Chondrocyte (in vitro differentiated cells): ENCODE measurements around the gene LRRC28. TPM values are rescaled to one million over a fixed set of nuclear protein-coding genes. Genes with fewer than 3 reads are reported as not detected.

Experiments
- DNase-seq: peaks from one replicate; pipeline ENCODE4 v3.0.0; 2021; ENCODE audit warnings: mixed read lengths, low spot score
- H3K27ac Mint-ChIP-seq: one replicate; pipeline ENCODE4 v1.8.0; 2021; ENCODE audit warnings: mild to moderate bottlenecking, moderate library complexity, mixed read lengths; ENCODE audit not compliant: unreplicated experiment
- H3K27me3 Mint-ChIP-seq: 2 replicates; pipeline ENCODE4 v1.8.0; 2021; ENCODE audit warnings: low read depth, mixed read lengths
- H3K36me3 Mint-ChIP-seq: 2 replicates; pipeline ENCODE4 v1.8.0; 2021; ENCODE audit warnings: low read depth, mixed read lengths
- H3K4me1 Mint-ChIP-seq: 2 replicates; pipeline ENCODE4 v1.8.0; 2021; ENCODE audit warnings: low read depth, mild to moderate bottlenecking, mixed read lengths
- H3K4me3 Mint-ChIP-seq: one replicate; pipeline ENCODE4 v1.8.0; 2021; ENCODE audit warnings: mild to moderate bottlenecking, moderate library complexity, mixed read lengths; ENCODE audit not compliant: unreplicated experiment
- H3K9me3 Mint-ChIP-seq: 2 replicates; pipeline ENCODE4 v1.8.0; 2021; ENCODE audit warnings: low read depth, mixed read lengths
- total RNA-seq: library from RNA; stranded (reverse); gene quantifications from 3 replicates; pipeline ENCODE4 v1.2.1, GENCODE V29; 2021
- TF ChIP-seq, protein P1 (sequence below): fragments of 200-600 bp; sonication (generic); IDR thresholded peaks from 2 replicates; pipeline ENCODE4 v1.5.0; 2021; ENCODE audit warnings: antibody characterized with exemption, mild to moderate bottlenecking, moderate library complexity

LRRC28 gene
- total RNA-seq, 1 donor from 2014 or later = 28.5 TPM

- peak overlapping the region; percentile 6 for H3K4me3 Mint-ChIP-seq
- no peak for DNase-seq
- no peaks in the 10 kb centered on the region for H3K36me3 Mint-ChIP-seq
- H3K4me1 Mint-ChIP-seq = peaks cover 66% of the 10 kb centered on the region
- TF ChIP-seq, protein P1, sequence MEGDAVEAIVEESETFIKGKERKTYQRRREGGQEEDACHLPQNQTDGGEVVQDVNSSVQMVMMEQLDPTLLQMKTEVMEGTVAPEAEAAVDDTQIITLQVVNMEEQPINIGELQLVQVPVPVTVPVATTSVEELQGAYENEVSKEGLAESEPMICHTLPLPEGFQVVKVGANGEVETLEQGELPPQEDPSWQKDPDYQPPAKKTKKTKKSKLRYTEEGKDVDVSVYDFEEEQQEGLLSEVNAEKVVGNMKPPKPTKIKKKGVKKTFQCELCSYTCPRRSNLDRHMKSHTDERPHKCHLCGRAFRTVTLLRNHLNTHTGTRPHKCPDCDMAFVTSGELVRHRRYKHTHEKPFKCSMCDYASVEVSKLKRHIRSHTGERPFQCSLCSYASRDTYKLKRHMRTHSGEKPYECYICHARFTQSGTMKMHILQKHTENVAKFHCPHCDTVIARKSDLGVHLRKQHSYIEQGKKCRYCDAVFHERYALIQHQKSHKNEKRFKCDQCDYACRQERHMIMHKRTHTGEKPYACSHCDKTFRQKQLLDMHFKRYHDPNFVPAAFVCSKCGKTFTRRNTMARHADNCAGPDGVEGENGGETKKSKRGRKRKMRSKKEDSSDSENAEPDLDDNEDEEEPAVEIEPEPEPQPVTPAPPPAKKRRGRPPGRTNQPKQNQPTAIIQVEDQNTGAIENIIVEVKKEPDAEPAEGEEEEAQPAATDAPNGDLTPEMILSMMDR = no peak
- H3K27me3 Mint-ChIP-seq = no peaks in the 10 kb centered on the region
- peaks cover 7% of the 10 kb centered on the region for H3K9me3 Mint-ChIP-seq
- peak overlapping the region; percentile 98 for H3K27ac Mint-ChIP-seq
Measured at GRCh38 chr15:99322643-99323405, 71.5 kb downstream of the LRRC28 start.

- TF ChIP-seq, protein P1 = no peak
- H3K4me3 Mint-ChIP-seq = peak overlapping the region; percentile 64
- H3K27me3 Mint-ChIP-seq = no peaks in the 10 kb centered on the region
- no peak for DNase-seq
- H3K36me3 Mint-ChIP-seq = no peaks in the 10 kb centered on the region
- peaks cover 76% of the 10 kb centered on the region for H3K4me1 Mint-ChIP-seq
- H3K9me3 Mint-ChIP-seq = peaks cover 7% of the 10 kb centered on the region
- H3K27ac Mint-ChIP-seq = peak overlapping the region; percentile 98
Measured at GRCh38 chr15:99324082-99324620, 72.9 kb downstream of the LRRC28 start.

GRCh38 chr15:99324700-99325099, 73.4 kb downstream of the LRRC28 start:
- no peaks in the 10 kb centered on the region for H3K36me3 Mint-ChIP-seq
- DNase-seq = no peak
- TF ChIP-seq, protein P1 = no peak
- peak overlapping the region; percentile 98 for H3K27ac Mint-ChIP-seq
- no peaks in the 10 kb centered on the region for H3K27me3 Mint-ChIP-seq
- peak overlapping the region; percentile 64 for H3K4me3 Mint-ChIP-seq
- H3K4me1 Mint-ChIP-seq = peaks cover 73% of the 10 kb centered on the region
- peaks cover 7% of the 10 kb centered on the region for H3K9me3 Mint-ChIP-seq

DNA sequence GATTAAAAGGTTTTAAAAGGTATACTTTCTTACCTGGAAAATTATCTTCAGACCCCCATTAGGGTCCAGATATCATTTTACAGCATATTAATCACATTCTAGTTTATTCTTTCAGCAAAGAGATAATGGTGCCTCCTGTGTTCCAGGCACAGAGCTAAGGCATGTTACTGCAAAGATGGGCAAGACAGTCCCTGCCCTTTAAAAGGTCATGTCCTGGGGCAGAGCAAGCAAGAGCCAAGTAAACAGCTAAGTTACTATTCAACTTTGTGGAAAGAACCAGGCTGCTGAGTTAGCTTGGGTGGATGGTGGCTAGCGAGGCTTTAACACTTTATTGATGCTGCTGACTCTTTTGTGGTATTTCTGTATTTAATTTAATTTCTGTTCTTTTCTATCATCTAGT, 75.0 kb downstream of the LRRC28 start:
- Mint-ChIP-seq H3K36me3 (no peaks in the 10 kb centered on the region), H3K27ac (peak overlapping the region; percentile 8), H3K4me1 (peaks cover 69% of the 10 kb centered on the region), H3K9me3 (peaks cover 7% of the 10 kb centered on the region), H3K27me3 (no peaks in the 10 kb centered on the region), H3K4me3 (no peak overlapping the region)
- no peak for DNase-seq
- TF ChIP-seq, protein P1 = no peak

DNA sequence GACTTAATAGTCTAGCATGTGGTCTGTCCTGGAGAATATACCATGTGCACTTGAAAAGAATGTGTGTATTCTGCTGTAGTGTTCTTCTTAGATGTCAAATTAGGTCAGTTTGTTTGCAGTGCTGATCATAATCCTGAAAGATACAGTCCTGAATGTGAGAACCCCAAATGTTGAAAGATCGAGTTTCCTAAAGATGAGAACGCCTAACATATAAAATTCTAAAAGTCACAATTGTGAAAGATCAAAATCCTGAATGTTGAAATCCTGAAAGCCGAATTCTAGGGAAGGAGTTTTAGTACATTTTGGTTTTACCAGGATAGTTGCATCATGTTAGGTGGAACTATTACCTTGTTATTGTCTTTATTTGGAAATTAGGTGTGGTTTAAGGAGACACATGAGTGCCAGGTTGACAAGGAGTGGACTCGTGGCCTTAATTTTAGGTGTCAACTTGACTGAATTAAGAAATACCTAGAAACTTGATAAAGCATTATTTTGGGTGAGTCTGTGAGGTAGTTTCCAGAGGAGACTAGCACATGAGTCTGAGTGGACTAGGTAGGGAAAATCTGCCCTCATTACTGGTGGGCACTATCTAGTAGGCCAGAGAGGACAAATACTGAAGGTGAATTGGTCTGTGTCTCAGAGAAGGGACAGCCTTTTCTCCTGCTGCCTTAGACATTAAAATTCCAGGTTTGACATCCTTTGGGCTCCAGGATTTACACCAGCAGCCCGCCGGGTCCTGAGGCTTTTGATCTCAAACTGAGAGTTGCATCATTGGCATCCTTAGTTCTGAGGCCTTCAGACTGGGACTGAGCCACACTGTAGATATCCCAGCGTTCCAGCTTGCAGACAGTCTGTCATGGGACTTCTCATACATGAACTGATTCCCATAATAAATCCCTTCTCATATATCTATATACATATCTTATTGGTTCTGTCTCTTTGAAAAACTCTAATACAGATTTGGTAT, 77.1 kb downstream of the LRRC28 start:
- DNase-seq = no peak
- Mint-ChIP-seq H3K27me3 (no peaks in the 10 kb centered on the region), H3K9me3 (peaks cover 7% of the 10 kb centered on the region), H3K4me3 (no peak overlapping the region), H3K4me1 (peaks cover 58% of the 10 kb centered on the region), H3K27ac (no peak overlapping the region), H3K36me3 (no peaks in the 10 kb centered on the region)
- TF ChIP-seq, protein P1 = no peak
